ENCODE measurements around the gene ZNF207. TPM values are rescaled to one million over a fixed set of nuclear protein-coding genes. Genes with fewer than 3 reads are reported as not detected.
"Not testable (repeated sequence)": the region's sequence is repeated elsewhere in the genome, so short reads cannot be mapped to it uniquely, and the experiment has no call there.

The ZNF207 gene
- polyA plus RNA-seq, 2 donors: 73.6 to 114 TPM

- H3K4me3 ChIP-seq (ENCODE audit: low read depth in 1 of 2, low read length in 2 of 2): no peak overlapping the region
- H3K27me3 ChIP-seq (ENCODE audit: control insufficient read depth in 1 of 2, insufficient read depth in 2 of 2, low read length in 2 of 2): no peaks in the 10 kb centered on the region
- H3K9me3 ChIP-seq (ENCODE audit: control insufficient read depth in 2 of 2, insufficient read depth in 1 of 2, low read depth in 1 of 2, low read length in 1 of 2): no peaks in the 10 kb centered on the region
- H3K4me1 ChIP-seq (ENCODE audit: control insufficient read depth in 2 of 2, insufficient read depth in 2 of 2, low read length in 1 of 2): no peaks in the 10 kb centered on the region
- H3K27ac ChIP-seq (ENCODE audit: low read depth in 2 of 2, low read length in 1 of 2): no peak overlapping the region
- WGBS, 2 donors: 89 to 94% methylated on average over 5 of the region's 5 CpGs
- H3K36me3 ChIP-seq (ENCODE audit: control insufficient read depth in 2 of 2, insufficient read depth in 2 of 2, low read length in 1 of 2): no peaks in the 10 kb centered on the region
These were observed 46.4 kb downstream of the ZNF207 start for GRCh38 chr17:32396343-32396742.

GRCh38 chr17:32398946-32399345, 49.0 kb downstream of the ZNF207 start:
- Histone ChIP-seq H3K27ac (ENCODE audit: low read depth in 2 of 2, low read length in 1 of 2) (no peak overlapping the region), H3K27me3 (ENCODE audit: control insufficient read depth in 1 of 2, insufficient read depth in 2 of 2, low read length in 2 of 2) (no peaks in the 10 kb centered on the region), H3K4me3 (ENCODE audit: low read depth in 1 of 2, low read length in 2 of 2) (no peak overlapping the region), H3K4me1 (ENCODE audit: control insufficient read depth in 2 of 2, insufficient read depth in 2 of 2, low read length in 1 of 2) (no peaks in the 10 kb centered on the region), H3K9me3 (ENCODE audit: control insufficient read depth in 2 of 2, insufficient read depth in 1 of 2, low read depth in 1 of 2, low read length in 1 of 2) (no peaks in the 10 kb centered on the region), H3K36me3 (ENCODE audit: control insufficient read depth in 2 of 2, insufficient read depth in 2 of 2, low read length in 1 of 2) (no peaks in the 10 kb centered on the region)

GRCh38 chr17:32410085-32410484, 60.1 kb downstream of the ZNF207 start:
- not testable (repeated sequence) for H3K36me3 ChIP-seq (ENCODE audit: control insufficient read depth in 2 of 2, insufficient read depth in 2 of 2, low read length in 1 of 2); H3K4me3 ChIP-seq (ENCODE audit: low read depth in 1 of 2, low read length in 2 of 2); H3K27me3 ChIP-seq (ENCODE audit: control insufficient read depth in 1 of 2, insufficient read depth in 2 of 2, low read length in 2 of 2); H3K9me3 ChIP-seq (ENCODE audit: control insufficient read depth in 2 of 2, insufficient read depth in 1 of 2, low read depth in 1 of 2, low read length in 1 of 2); H3K4me1 ChIP-seq (ENCODE audit: control insufficient read depth in 2 of 2, insufficient read depth in 2 of 2, low read length in 1 of 2); H3K27ac ChIP-seq (ENCODE audit: low read depth in 2 of 2, low read length in 1 of 2)
- 95 to 98% methylated on average over 3 of the region's 3 CpGs for WGBS, 2 donors

DNA sequence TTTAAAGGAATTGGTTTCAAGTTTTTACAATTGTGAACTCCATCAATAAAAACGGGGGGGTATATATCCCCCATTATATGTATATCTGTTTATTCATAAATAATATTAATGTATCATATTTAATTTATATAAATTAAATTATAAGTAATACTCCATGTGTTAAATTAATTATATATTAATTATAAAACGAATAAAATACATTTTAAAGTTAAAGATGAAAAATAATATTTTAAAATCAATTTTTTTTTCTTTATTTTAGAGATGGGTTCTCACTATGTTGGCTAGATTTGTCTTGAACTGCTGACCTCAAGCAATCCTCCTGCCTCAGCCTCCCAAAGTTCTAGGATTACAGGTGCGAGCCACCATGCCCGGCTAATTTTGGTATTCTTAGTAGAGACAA, 76.9 kb downstream of the ZNF207 start:
- WGBS, 2 donors: 77 to 78% methylated on average over 4 of the region's 4 CpGs
- Histone ChIP-seq H3K27me3 (ENCODE audit: control insufficient read depth in 1 of 2, insufficient read depth in 2 of 2, low read length in 2 of 2) (no peaks in the 10 kb centered on the region), H3K9me3 (ENCODE audit: control insufficient read depth in 2 of 2, insufficient read depth in 1 of 2, low read depth in 1 of 2, low read length in 1 of 2) (no peaks in the 10 kb centered on the region), H3K4me1 (ENCODE audit: control insufficient read depth in 2 of 2, insufficient read depth in 2 of 2, low read length in 1 of 2) (no peaks in the 10 kb centered on the region), H3K27ac (ENCODE audit: low read depth in 2 of 2, low read length in 1 of 2) (no peak overlapping the region), H3K4me3 (ENCODE audit: low read depth in 1 of 2, low read length in 2 of 2) (no peak overlapping the region), H3K36me3 (ENCODE audit: control insufficient read depth in 2 of 2, insufficient read depth in 2 of 2, low read length in 1 of 2) (no peaks in the 10 kb centered on the region)

DNA sequence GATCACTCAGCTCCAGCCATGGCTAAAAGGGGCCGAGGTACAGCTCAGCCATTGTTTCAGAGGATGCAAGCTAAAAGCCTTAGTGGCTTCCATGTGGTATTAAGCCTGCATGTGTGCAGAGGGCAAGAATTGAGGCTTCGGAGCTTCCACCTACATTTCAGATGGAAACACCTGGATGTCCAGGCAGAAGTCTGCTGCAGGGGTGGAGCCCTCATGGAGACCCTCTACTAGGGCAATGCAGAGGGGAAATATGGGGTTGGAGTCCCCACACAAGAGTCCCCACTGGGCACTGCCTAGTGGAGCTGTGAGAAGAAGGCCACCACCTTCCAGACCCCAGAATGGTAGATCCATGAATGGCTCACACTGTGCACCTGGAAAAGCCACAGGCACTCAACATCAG, 79.6 kb downstream of the ZNF207 start:
- Histone ChIP-seq H3K36me3 (ENCODE audit: control insufficient read depth in 2 of 2, insufficient read depth in 2 of 2, low read length in 1 of 2) (no peaks in the 10 kb centered on the region), H3K27ac (ENCODE audit: low read depth in 2 of 2, low read length in 1 of 2) (no peak overlapping the region), H3K4me1 (ENCODE audit: control insufficient read depth in 2 of 2, insufficient read depth in 2 of 2, low read length in 1 of 2) (no peaks in the 10 kb centered on the region), H3K4me3 (ENCODE audit: low read depth in 1 of 2, low read length in 2 of 2) (no peak overlapping the region), H3K9me3 (ENCODE audit: control insufficient read depth in 2 of 2, insufficient read depth in 1 of 2, low read depth in 1 of 2, low read length in 1 of 2) (no peaks in the 10 kb centered on the region), H3K27me3 (ENCODE audit: control insufficient read depth in 1 of 2, insufficient read depth in 2 of 2, low read length in 2 of 2) (no peaks in the 10 kb centered on the region)
- WGBS, 2 donors: 91 to 92% methylated on average over 2 of the region's 2 CpGs

Other genes starting within 250 kb of the ZNF207 start
- gene RHOT1, start 207.7 kb upstream of the ZNF207 start, polyA plus RNA-seq: 10 to 100 TPM; 17.7 to 38.3 TPM
- under 1 TPM; 0.29 to 0.58 TPM for gene RHBDL3, start 84.3 kb upstream of the ZNF207 start, polyA plus RNA-seq
- gene C17orf75, start 8.0 kb upstream of the ZNF207 start, polyA plus RNA-seq: 1 to 10 TPM; 7.3 to 9.3 TPM
- gene PSMD11, start 94.4 kb downstream of the ZNF207 start, polyA plus RNA-seq: 10 to 100 TPM; 45.8 to 55.0 TPM
- 1 to 10 TPM; 5.5 to 5.6 TPM for gene CDK5R1, start 136.8 kb downstream of the ZNF207 start, polyA plus RNA-seq